Right atrium auricular region (tissue), 2 donors: ENCODE results near the gene SFRP5. TPM values are rescaled to one million over a fixed set of nuclear protein-coding genes. Genes with fewer than 3 reads are reported as not detected.
A peak's percentile ranks its signal among the peaks of the same experiment; 100 is the strongest.

Experiments used
- DNase-seq: peaks from one replicate; pipeline ENCODE4 v3.0.0-alpha.2; 2019; ENCODE audit warnings: low spot score
- H3K27ac ChIP-seq, 2 donors: fragments of 200-600 bp; sonication (generic); 1 replicate in 1 of 2; 2 replicates in 1 of 2; pipeline ENCODE4 v1.5.1; 2016 to 2019
- H3K27me3 ChIP-seq, 2 donors: fragments of 200-600 bp; sonication (generic); one replicate each; pipeline versions ENCODE4 v1.5.1 to v1.6.0; 2017 to 2019
- H3K36me3 ChIP-seq: fragments of 200-600 bp; sonication (generic); one replicate; pipeline ENCODE4 v1.5.1; 2016
- H3K4me1 ChIP-seq, 2 donors: fragments of 200-600 bp; sonication (generic); one replicate each; pipeline versions ENCODE4 v1.5.1 to v1.6.0; 2017 to 2019
- H3K4me3 ChIP-seq, 2 donors: fragments of 200-600 bp; sonication (generic); 1 replicate in 1 of 2; 2 replicates in 1 of 2; pipeline ENCODE4 v1.5.1; 2017 to 2019; ENCODE audit warnings: mild to moderate bottlenecking in 1 of 2, moderate library complexity in 1 of 2
- H3K9me3 ChIP-seq, 2 donors: fragments of 200-600 bp; sonication (generic); one replicate each; pipeline ENCODE4 v1.5.1; 2019
- CTCF ChIP-seq, 2 donors: fragments of 200-600 bp; sonication (generic); IDR thresholded peaks; one replicate each; pipeline ENCODE4 v1.5.1; 2019; ENCODE audit warnings: antibody characterized with exemption in 2 of 2
- total RNA-seq, 2 donors: library from RNA; depleted of rRNA; stranded (reverse); fragments of >200 nt; gene quantifications; one replicate each; pipeline ENCODE4 v1.1.0, GENCODE V29; 2016

The SFRP5 gene
- total RNA-seq, 2 donors from 2014 or later: 140 to 260 TPM

GRCh38 chr10:97721871-97722780 is 49.7 kb downstream of the SFRP5 start:
- H3K36me3 ChIP-seq: peaks cover 6% of the 10 kb centered on the region
- H3K27ac ChIP-seq: no peak overlapping the region
- no peaks in the 10 kb centered on the region for H3K9me3 ChIP-seq
- no peak for TF ChIP-seq CTCF (IDR thresholded peaks at IDR 0.05)
- no peak overlapping the region for H3K4me3 ChIP-seq
- no peak for DNase-seq
- no peaks in the 10 kb centered on the region for H3K27me3 ChIP-seq
- peaks cover 3 to 24% of the 10 kb centered on the region in 2 donors for H3K4me1 ChIP-seq

DNA sequence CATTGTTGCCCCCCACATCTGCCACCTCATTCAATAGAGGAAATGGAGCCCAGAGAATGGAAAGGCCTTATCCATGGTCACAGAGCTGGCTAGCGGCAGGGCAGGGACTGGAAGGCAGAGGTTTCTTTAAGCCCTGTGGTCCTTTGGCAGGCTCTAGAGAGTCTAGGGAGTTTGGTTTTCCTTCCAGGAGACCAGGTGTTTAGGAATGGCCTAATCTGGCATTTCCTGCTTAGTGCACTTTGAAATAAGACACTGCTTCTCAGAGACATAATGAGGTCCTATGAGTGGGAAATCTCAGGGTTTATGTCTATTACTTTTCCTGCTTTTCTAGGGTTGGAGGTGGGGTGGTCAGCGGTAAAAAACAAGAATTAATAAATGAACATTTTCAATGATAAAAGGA is 52.2 kb downstream of the SFRP5 start:
- Histone ChIP-seq H3K9me3 (no peaks in the 10 kb centered on the region), H3K4me3 (no peak overlapping the region), H3K36me3 (peaks cover 6% of the 10 kb centered on the region), H3K27ac (peak overlapping the region in 1 of 2 donors; percentile 48), H3K27me3 (no peaks in the 10 kb centered on the region), H3K4me1 (peaks cover 3 to 44% of the 10 kb centered on the region in 2 donors)
- no peak for DNase-seq
- no peak for TF ChIP-seq CTCF (IDR thresholded peaks at IDR 0.05)

GRCh38 chr10:97718659-97719142 is 53.1 kb downstream of the SFRP5 start:
- Histone ChIP-seq H3K27me3 (no peaks in the 10 kb centered on the region), H3K4me3 (no peak overlapping the region), H3K36me3 (peaks cover 6% of the 10 kb centered on the region), H3K27ac (peak overlapping the region; percentile 47 to 48), H3K4me1 (peaks cover 3 to 50% of the 10 kb centered on the region in 2 donors), H3K9me3 (no peaks in the 10 kb centered on the region)
- DNase-seq: no peak
- no peak for TF ChIP-seq CTCF (IDR thresholded peaks at IDR 0.05)

DNA sequence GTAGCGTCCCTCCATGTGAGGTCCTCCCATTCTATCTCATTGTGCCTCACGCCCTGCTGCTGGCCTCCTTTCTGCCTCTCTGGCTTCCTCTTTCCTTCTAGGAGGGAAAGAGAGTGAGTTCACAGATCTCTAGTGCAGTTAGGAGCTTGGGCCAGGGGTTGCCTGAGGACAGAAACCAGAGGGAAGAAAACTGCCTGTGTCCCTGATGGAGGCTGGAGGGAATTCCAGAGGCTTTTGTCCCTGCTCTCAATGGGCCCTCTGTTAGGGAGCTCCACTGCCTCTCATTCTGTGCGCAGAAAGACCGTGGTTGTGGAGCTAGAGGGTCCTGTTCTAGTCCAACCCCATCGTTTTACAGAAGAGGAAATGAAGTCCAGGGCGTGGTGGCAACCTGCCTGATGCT is 53.6 kb downstream of the SFRP5 start:
- Histone ChIP-seq H3K4me3 (no peak overlapping the region), H3K36me3 (peaks cover 6% of the 10 kb centered on the region), H3K27ac (peak overlapping the region; percentile 47 to 48), H3K9me3 (no peaks in the 10 kb centered on the region), H3K4me1 (peaks cover 3 to 53% of the 10 kb centered on the region in 2 donors), H3K27me3 (no peaks in the 10 kb centered on the region)
- TF ChIP-seq CTCF (IDR thresholded peaks at IDR 0.05): no peak
- DNase-seq: no peak

- no peak for DNase-seq
- Histone ChIP-seq H3K27ac (peak overlapping the region; percentile 47 to 48), H3K36me3 (peaks cover 6% of the 10 kb centered on the region), H3K4me1 (peaks cover 3 to 57% of the 10 kb centered on the region in 2 donors), H3K27me3 (no peaks in the 10 kb centered on the region), H3K4me3 (no peak overlapping the region), H3K9me3 (no peaks in the 10 kb centered on the region)
- no peak for TF ChIP-seq CTCF (IDR thresholded peaks at IDR 0.05)
These were observed 54.2 kb downstream of the SFRP5 start for GRCh38 chr10:97717627-97718026.

Other genes with a start within 250 kb of the SFRP5 start
- gene ANKRD2, start 199.2 kb downstream of the SFRP5 start, total RNA-seq: 100 to 1,000 TPM in 1 of 2 donors, 10 to 100 TPM in 1; 25.7 to 204 TPM
- 10 to 100 TPM; 17.6 to 25.6 TPM for gene HOGA1, start 187.6 kb downstream of the SFRP5 start, total RNA-seq
- gene C10orf62, start 182.3 kb downstream of the SFRP5 start, total RNA-seq: under 1 TPM; 0.35 to 0.67 TPM
- gene MORN4, start 138.5 kb downstream of the SFRP5 start, total RNA-seq: 10 to 100 TPM; 15.6 to 27.0 TPM
- gene PI4K2A, start 131.3 kb downstream of the SFRP5 start, total RNA-seq: 10 to 100 TPM; 14.7 to 20.2 TPM
- 10 to 100 TPM; 10.5 to 23.7 TPM for gene AVPI1, start 84.8 kb downstream of the SFRP5 start, total RNA-seq
- gene MARVELD1, start 58.3 kb downstream of the SFRP5 start, total RNA-seq: 10 to 100 TPM in 1 of 2 donors, 1 to 10 TPM in 1; 8.5 to 26.5 TPM
- gene ZFYVE27, start 34.9 kb downstream of the SFRP5 start, total RNA-seq: 10 to 100 TPM; 14.6 to 16.1 TPM
- gene GOLGA7B, start 77.8 kb upstream of the SFRP5 start, total RNA-seq: 1 to 10 TPM; 1.3 to 3.2 TPM